Globus pallidus (tissue), 1 donor: ENCODE measurements around the gene PC.
A peak's percentile ranks its signal among the peaks of the same experiment; 100 is the strongest.
"Not testable (repeated sequence)": the region's sequence is repeated elsewhere in the genome, so short reads cannot be mapped to it uniquely, and the experiment has no call there.

Experiments
- DNase-seq: peaks from one replicate; pipeline ENCODE4 v3.0.0-alpha.2; 2015; ENCODE audit warnings: low spot score

PC gene, protein sequence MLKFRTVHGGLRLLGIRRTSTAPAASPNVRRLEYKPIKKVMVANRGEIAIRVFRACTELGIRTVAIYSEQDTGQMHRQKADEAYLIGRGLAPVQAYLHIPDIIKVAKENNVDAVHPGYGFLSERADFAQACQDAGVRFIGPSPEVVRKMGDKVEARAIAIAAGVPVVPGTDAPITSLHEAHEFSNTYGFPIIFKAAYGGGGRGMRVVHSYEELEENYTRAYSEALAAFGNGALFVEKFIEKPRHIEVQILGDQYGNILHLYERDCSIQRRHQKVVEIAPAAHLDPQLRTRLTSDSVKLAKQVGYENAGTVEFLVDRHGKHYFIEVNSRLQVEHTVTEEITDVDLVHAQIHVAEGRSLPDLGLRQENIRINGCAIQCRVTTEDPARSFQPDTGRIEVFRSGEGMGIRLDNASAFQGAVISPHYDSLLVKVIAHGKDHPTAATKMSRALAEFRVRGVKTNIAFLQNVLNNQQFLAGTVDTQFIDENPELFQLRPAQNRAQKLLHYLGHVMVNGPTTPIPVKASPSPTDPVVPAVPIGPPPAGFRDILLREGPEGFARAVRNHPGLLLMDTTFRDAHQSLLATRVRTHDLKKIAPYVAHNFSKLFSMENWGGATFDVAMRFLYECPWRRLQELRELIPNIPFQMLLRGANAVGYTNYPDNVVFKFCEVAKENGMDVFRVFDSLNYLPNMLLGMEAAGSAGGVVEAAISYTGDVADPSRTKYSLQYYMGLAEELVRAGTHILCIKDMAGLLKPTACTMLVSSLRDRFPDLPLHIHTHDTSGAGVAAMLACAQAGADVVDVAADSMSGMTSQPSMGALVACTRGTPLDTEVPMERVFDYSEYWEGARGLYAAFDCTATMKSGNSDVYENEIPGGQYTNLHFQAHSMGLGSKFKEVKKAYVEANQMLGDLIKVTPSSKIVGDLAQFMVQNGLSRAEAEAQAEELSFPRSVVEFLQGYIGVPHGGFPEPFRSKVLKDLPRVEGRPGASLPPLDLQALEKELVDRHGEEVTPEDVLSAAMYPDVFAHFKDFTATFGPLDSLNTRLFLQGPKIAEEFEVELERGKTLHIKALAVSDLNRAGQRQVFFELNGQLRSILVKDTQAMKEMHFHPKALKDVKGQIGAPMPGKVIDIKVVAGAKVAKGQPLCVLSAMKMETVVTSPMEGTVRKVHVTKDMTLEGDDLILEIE

GRCh38 chr11:66958232-66958955, at the start of gene PC:
TSS of gene PC (minus strand) at chr11:66958383. CDS start at chr11:66872159, 86,224 bp downstream.
- peak; percentile 100 for DNase-seq

- DNase-seq: no peak
These were observed 48.9 kb upstream of the PC start for GRCh38 chr11:67007126-67007525.

- peak; percentile 11 for DNase-seq
These were observed 48.1 kb upstream of the PC start for GRCh38 chr11:67006029-67006884.

DNA sequence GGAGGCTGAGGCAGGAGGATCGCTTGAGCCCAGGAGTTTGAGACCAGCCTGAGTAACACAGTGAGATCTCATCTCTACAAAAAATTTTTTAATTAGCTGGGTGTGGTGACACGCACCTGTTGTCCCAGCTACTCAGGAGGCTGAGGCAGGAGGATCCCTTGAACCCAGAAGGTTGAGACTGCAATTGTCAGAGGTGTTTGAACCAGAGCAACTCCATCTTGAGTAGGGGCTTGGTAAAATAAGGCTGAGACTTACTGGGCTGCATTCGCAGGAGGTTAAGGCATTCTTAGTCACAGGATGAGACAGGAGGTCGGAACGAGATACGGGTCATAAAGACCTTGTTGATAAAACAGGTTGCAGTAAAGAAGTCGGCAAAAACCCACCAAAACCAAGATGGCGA, 47.0 kb upstream of the PC start:
- DNase-seq: not testable (repeated sequence)

DNA sequence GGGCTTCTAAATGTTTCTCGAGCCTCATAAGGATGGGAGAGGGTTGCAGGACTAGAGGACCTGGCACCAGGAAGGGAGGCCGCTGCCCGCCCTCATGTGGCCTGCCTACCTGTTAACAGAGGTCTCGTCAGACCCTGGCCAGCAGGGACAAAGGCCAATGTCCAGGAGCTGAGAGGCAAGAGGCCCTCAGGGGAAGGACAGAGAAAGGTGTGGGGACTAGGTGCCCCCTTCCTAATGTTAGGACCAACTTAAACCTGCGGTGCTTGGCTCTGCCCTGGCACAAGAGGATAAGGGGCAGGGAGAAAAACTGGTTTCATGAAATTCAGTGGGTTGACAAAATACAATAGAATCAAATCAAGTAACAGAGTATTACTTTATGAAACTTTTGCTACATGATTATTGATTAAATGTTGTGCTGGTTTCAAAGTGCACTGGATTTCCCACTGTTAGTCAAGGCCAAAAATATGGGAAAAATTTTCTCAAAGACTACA, 44.8 kb upstream of the PC start:
- DNase-seq: no peak

DNA sequence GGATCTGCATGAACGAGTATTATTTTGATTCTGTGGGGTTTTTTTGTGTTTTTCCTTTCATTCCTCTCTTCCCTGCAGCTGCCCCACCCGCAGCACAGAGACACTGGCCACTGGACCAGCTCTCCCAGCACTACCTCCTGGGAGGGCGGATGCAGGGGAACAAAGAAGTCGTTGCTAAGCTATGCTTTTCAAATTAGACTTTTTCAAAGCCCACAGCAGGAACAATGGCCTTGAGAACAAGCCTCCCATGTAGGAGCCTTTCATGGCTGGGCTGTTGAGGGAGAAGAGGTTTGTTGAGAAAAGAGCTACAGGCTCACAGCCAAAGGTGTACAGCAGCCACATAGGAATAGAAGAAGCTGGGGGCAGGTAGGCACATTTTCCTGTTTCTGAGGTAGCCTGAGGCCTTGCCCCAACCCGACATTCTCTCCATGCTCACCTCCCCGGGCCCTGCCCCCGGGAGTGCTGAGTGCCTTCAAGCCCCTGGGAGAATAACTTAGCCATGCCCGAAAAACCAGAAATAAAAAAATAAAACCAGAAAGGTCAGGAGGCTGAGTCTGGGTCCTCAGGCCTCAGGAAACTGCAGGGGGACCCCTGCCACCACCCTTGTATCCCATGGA, 44.2 kb upstream of the PC start:
- no peak for DNase-seq

DNA sequence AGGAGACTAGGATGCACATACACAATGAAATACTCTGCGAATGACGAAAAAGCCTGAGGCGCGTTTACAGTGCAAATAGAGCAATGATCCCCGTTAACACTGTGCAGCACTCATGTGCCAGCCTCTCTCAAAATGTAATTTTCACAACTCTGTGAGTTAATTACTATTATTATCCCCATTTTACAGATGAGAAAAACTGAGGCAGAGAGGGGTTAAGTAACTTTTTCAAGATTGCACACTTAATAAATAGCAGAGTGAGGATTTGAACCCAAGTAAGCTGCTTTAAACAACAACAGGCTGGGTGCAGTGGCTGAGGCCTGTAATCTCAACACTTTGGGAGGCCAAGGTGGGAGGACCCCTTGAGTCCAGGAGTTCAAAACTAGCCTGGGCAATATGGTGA, 43.1 kb upstream of the PC start:
- DNase-seq: no peak

DNA sequence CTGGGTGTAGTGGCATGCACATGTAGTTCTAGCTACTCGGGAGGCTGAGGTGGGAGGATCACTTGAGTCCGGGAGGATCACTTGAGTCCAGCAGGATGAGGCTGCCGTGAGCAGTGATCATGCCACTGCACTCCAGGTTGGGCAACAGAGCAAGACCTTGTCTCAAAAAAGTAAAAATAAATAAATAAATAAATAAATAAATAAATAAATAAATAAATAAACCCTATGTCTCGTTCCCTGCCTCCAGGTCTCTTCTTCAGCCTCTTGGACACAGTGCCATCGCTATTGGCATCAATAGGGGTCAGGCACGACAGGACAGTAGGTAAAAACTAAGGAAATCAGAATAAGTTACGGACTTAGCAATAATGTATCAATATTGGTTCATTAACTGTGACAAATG, 41.4 kb upstream of the PC start:
- no peak for DNase-seq

DNA sequence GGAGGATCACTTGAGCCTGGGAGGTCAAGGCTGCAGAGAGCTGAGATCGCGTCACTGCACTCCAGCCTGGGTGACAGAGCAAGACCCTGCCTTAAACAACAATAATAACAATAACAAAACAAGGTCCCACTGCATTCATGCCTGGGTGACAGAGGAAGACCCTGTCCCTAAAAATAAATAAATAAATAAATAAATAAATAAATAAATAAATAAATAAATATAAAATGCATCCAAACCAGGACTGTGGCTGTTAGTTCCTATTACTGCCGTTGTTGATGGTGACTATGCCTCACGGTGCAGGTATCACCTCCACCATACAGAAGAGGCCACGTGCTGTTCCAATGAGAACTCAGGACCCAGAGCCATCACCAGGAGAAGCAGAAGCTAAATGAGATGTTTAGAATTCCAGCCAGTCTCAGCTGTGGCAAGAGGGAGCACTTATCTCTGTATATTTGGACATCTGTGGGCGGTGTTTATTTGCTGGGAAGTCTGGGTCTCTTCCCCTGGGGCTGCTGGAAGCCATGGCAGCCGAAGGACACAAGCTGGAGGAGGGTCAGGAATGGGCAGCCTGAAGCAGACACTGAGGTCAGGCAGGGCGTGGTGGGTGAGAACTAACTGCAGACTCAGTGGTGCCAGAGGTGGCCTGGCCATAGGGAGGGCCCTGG, 38.6 kb upstream of the PC start:
- DNase-seq: no peak

GRCh38 chr11:66992041-66992440, 33.9 kb upstream of the PC start:
- DNase-seq: no peak

DNA sequence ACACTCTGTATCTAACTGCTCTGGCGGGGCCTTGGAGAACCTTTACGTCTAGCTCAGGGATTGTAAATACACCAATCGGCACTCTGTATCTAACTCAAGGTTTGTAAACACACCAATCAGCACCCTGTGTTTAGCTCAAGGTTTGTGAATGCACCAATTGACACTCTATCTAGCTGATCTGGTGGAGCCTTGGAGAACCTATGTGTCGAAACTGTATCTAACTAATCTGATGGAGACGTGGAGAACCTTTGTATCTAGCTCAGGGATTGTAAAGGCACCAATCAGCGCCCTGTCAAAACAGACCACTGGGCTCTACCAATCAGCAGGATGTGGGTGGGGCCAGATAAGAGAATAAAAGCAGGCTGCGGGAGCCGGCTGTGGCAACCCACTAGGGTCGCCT, 31.2 kb upstream of the PC start:
- DNase-seq: not testable (repeated sequence)

DNA sequence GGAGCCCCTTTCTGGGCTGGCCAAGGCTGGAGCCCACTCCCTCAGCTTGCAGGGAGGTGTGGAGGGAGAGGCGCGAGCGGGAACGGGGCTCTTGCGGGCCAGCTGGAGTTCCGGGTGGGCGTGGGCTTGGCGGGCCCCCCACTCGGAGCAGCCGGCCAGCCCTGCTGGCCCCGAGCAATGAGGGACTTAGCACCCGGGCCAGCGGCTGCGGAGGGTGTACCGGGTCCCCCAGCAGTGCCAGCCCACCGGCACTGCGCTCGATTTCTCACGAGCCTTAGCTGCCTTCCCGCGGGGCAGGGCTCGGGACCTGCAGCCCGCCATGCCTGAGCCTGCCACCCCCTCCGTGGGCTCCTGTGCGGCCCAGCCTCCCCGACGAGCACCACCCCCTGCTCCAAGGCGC, 30.6 kb upstream of the PC start:
- DNase-seq: not testable (repeated sequence)

DNA sequence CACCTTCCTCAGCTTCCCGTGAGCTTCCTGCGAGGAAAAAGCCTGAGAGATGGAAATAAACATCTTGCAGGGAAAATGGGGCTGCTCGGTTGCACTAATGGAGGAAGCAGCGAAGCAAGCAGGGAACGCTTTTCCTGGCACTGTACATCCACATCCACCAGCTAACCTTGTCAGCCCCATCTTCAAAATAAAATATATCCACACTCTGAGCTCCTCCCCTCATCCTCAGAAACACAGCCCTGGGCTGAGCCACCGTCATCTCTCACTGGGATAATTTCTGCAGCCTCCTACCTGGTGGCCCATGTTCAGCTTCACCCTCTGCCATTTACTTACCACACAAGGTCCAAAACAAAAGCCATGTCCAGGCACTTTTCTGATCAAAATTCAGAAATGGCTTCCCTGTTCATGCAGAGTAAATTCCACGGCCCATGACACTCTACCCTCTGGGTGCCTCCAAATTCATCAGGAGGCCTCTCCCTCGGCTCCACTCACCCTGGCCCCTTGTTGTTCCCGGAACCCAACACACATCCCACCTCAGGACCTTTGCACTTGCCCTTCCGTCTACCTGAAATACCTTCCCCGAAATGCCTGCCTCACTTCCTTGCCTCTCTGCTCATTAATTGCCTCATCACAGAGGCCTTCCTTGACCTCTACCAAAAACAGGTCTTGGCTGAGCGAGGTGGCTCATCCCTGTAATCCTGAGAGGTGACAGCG, 29.9 kb upstream of the PC start:
- DNase-seq: no peak

GRCh38 chr11:66987158-66987620, 29.0 kb upstream of the PC start:
- DNase-seq: no peak

DNA sequence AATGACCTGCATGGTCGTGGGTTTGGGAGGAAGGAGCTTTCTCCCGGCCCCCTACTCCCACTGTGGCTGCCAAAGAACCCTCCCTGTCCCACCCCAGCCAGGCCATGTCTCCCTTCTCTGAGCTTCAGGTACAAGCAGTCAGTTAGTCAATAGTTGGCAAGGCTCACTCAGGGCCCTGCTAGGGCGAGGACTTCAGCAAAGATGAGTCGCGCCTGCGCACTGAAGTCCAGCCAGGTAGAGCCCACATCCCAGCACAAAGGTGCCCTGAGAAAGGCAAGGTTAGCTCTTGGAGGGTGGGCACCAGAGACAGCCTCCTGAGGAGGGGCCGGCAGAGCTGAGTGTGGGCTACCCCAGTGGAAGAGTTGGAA, 28.0 kb upstream of the PC start:
- no peak for DNase-seq

- DNase-seq: no peak
These were observed 27.5 kb upstream of the PC start for GRCh38 chr11:66985508-66986177.

DNA sequence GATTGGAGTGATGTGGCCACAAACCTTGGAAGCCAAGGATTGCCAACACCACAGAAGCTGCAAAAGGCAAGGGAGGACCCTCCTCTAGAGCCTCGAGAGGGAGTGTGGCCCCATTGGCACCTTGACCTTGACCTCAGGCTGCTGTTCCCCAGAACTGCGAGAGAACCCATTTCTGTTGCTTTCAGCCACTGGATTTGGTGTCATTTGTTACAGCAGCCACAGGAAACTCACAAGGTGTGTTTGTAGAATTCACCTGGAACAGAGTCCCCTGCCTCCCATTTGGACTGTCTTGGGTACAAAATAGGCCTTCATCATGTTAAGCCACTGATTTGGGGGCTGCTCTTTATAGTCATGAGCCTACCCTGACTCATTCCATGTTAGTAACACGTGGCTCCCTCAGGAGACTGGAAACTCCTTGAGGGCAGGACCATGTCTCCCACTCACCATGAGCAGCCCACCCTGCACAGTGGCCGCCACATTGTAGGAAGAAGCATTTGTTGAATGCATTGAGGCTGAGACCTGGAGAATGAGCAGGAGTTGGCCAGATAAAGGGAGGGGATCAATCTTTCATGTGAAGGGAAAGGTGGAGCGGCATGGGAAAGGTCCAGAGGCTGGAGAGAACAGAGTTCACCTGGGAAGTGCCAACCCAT, 25.2 kb upstream of the PC start:
- DNase-seq: no peak
